T-helper 1 cell treated with Interleukin-12 subunit alpha and Interleukin-12 subunit beta and Interleukin-4 antibody, amounts not matched to agents 30 μg/mL and 1 μg/mL, for 36 hours (primary cell): ENCODE measurements around the gene LENG9.
"Not testable (repeated sequence)": the region's sequence is repeated elsewhere in the genome, so short reads cannot be mapped to it uniquely, and the experiment has no call there.

Experiments used
- H3K27ac Mint-ChIP-seq: one replicate; pipeline ENCODE4 v1.8.0; 2021; ENCODE audit warnings: mild to moderate bottlenecking, mixed read lengths
- H3K27me3 Mint-ChIP-seq: one replicate; pipeline ENCODE4 v1.8.0; 2021; ENCODE audit warnings: low read depth, mixed read lengths
- H3K36me3 Mint-ChIP-seq: one replicate; pipeline ENCODE4 v1.8.0; 2021; ENCODE audit warnings: low read depth, mixed read lengths
- H3K4me1 Mint-ChIP-seq: one replicate; pipeline ENCODE4 v1.8.0; 2021; ENCODE audit warnings: low read depth, mixed read lengths
- H3K4me3 Mint-ChIP-seq: one replicate; pipeline ENCODE4 v1.8.0; 2021; ENCODE audit warnings: mild to moderate bottlenecking, moderate library complexity, mixed read lengths
- H3K9me3 Mint-ChIP-seq: one replicate; pipeline ENCODE4 v1.8.0; 2021; ENCODE audit warnings: mixed read lengths

The LENG9 gene

DNA sequence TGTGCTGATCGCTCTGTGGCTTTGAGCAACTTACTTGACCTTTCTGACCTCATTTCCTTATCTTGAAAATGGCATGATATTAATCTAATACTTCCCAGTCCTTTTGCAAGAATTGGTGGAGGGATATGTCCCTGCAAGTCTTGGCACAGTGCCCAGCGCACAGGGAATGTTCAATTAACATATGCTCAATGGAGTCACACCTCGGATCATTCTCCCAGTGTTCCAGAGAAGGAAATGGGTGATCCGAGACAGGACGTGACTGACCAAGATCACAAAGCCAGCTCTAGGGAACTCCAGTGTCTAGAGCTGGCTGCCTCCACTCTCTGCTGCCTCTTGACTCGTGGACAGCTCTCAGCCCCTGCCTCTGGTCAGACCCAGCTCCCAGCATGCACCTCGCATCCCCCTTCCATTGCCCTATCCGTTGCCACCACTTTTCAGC lies 5.9 kb upstream of the LENG9 start:
- Mint-ChIP-seq H3K4me1 (peaks cover 8% of the 10 kb centered on the region), H3K4me3 (no peak overlapping the region), H3K27me3 (peaks cover 55% of the 10 kb centered on the region), H3K36me3 (no peaks in the 10 kb centered on the region), H3K9me3 (no peaks in the 10 kb centered on the region), H3K27ac (no peak overlapping the region)

DNA sequence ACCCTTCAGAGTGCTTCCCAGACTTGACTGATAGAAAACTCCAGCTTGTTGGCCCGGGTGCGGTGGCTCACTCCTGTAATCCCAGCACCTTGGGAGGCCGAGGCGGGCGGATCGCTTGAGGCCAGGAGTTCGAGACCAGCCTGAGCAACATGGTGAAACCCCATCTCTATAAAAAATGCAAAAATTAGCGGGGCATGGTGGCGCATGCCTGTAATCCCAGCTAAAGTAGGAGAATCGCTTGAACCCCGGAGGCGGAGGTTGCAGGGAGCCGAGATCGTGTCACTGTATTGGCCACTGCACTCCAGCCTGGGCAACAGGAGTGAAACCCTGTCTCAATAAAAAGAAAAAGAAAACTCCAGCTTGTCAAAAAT lies 2.5 kb upstream of the LENG9 start:
- peaks cover 40% of the 10 kb centered on the region for H3K27me3 Mint-ChIP-seq
- H3K9me3 Mint-ChIP-seq, H3K27ac Mint-ChIP-seq, H3K36me3 Mint-ChIP-seq: not testable (repeated sequence)
- peaks cover 18% of the 10 kb centered on the region for H3K4me1 Mint-ChIP-seq
- peak overlapping the region; percentile 42 for H3K4me3 Mint-ChIP-seq

DNA sequence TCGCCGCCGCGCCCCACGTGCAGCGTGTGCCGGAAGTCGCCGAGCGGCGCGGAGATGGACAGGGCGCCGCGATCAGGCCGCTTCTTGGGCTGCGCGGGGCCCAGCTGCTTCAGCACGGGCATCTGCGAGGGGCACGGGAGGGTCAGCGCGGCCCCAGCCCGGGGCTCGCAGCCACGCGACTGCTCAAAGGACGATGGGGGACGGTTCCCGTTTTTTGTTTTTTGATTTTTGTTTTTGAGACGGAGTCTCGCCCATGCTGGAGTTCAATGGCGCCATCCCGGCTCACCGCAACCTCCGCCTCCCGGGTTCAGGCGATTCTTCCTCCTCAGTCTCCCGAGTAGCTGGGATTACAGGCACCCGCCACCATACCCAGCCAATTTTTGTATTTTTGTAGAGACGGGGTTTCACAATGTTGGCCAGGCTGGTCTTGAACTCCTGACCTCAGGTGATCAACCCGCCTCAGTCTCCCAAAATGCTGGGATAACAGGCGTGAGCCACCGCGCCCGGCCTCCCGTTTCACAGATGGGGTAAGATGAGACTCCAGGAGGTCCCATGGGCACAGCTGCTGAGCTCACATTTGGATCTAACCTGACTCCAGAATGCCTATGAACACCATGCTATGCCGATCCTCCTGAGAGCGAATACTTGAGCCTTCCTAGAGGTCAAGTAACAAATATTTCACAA lies 2.0 kb upstream of the LENG9 start:
- H3K27ac Mint-ChIP-seq = no peak overlapping the region
- H3K36me3 Mint-ChIP-seq = peaks cover 4% of the 10 kb centered on the region
- H3K4me1 Mint-ChIP-seq = peaks cover 17% of the 10 kb centered on the region
- no peaks in the 10 kb centered on the region for H3K9me3 Mint-ChIP-seq
- H3K27me3 Mint-ChIP-seq = peaks cover 34% of the 10 kb centered on the region
- H3K4me3 Mint-ChIP-seq = peak overlapping the region; percentile 42

DNA sequence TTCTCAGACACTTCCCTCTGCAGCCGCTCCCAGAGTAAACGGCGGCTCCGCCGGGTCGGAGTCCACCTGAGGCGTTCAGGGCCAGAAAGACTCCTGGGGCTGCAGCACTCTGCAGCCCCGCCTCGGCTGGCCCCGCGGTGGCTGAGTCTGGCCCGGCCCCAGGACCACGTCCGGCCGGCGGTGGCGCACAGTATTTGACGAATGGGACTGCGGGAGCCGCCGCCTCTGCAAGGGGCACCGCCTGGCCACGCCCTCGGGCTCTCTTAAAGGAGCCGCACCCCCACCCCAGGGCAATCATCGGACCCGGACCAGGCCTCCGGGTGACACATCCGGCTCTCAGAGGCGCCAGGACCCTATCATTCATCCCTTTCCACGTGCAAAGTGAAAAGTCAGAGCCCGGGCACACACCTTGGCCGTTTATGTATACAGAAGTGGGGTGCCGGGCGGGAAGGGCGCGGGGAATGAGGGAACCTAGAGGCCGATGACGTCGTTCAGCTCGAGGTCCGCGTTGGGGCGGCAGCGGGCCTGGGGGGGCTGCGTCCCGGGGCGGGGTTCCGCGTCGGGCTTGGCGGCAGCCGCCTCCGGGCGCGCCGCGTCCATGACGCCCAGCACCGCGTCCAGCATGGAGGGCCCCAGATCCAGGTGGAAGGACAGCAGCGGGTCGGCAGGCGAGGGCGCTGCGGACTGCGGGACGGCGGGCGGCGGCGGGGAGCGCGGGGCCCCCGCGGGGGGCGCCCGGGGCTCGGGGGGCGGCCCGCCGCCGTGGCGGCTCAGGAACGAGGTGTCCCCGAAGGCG lies 1.2 kb upstream of the LENG9 start:
- Mint-ChIP-seq H3K27ac (peak overlapping the region; percentile 92), H3K27me3 (peaks cover 27% of the 10 kb centered on the region), H3K36me3 (peaks cover 5% of the 10 kb centered on the region), H3K4me3 (peak overlapping the region; percentile 85), H3K4me1 (peaks cover 16% of the 10 kb centered on the region), H3K9me3 (no peaks in the 10 kb centered on the region)

DNA sequence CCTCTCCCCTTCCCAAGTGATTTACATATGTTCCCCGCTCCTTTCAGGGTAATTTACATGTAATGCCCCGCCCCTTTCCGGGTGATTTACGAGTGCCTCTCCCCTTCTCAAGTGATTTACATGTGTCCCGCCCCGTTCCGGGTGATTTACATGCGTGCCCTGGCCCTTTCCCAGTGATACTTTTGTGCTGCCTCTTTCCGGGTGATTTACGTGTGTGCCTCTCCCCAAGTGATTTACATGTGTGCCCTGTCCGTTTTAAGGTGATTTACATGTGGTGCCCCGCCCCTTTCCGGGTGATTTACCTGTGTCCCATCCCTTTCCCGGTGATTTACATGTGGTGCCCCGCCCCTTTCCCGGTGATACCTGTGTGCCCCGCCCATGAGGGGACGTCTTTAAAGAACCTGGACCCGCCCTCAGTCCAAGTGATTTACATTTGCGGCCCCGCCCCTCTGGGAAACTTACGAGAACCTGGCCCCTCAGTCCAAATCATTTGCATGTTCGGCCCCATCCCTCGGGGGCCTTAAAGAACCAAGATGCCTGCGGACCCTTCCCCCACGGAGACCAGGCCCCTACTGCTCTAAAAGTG lies 559 bp upstream of the LENG9 start:
- Mint-ChIP-seq H3K4me1 (peaks cover 19% of the 10 kb centered on the region), H3K27me3 (peaks cover 20% of the 10 kb centered on the region)

DNA sequence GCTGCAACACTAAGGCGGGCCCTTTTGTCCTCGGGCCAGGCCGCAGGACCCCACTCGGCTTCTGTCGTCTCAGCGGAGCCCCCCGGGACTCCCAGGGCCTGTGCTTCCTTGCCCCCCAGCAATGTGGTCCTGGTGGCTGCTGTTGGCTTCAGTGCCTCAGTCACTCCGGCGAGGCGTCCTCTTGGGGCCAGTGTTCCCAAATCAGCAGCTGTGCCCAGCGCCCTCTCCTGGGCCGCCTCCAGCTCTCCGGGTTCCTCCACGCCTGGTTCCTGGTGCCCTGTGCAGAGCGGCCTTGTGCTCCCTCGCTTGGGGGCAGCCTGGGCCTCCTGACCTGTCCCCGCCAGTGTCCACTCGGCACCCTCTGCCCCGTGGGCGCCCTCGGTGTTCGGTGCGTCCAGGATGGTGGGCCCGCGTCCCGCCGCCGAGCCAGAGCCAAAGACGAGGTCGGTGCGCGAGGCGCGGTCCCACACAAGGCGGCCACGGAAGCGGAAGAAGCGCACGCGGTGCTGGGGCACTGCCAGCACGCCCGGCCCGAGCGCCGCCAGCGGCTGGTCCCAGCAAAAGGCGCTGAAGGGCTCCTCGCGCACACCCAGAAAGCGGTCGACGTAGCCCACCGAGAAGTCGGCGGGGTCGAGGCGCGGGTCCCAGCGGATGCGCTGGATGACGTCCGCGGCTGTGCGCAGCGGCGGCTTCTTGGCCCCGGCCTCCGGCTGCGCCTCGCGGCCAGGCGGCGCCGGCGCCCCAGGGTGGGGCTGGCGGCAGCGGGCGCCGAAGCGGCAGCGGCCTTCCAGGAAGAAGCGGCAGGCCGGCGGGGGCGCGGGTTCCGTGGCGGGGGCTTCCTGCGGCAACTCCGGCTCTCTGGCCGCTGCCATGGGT lies 685 bp downstream of the LENG9 start:
- peaks cover 8% of the 10 kb centered on the region for H3K27me3 Mint-ChIP-seq
- no peaks in the 10 kb centered on the region for H3K9me3 Mint-ChIP-seq
- peak overlapping the region; percentile 92 for H3K27ac Mint-ChIP-seq
- peaks cover 22% of the 10 kb centered on the region for H3K36me3 Mint-ChIP-seq
- peak overlapping the region; percentile 58 for H3K4me3 Mint-ChIP-seq
- peaks cover 24% of the 10 kb centered on the region for H3K4me1 Mint-ChIP-seq

More for the DNA sequence above, 559 bp upstream of the LENG9 start:
- Mint-ChIP-seq H3K36me3 (peaks cover 10% of the 10 kb centered on the region), H3K4me3 (peak overlapping the region; percentile 85), H3K27ac (peak overlapping the region; percentile 92), H3K9me3 (no peaks in the 10 kb centered on the region)

DNA sequence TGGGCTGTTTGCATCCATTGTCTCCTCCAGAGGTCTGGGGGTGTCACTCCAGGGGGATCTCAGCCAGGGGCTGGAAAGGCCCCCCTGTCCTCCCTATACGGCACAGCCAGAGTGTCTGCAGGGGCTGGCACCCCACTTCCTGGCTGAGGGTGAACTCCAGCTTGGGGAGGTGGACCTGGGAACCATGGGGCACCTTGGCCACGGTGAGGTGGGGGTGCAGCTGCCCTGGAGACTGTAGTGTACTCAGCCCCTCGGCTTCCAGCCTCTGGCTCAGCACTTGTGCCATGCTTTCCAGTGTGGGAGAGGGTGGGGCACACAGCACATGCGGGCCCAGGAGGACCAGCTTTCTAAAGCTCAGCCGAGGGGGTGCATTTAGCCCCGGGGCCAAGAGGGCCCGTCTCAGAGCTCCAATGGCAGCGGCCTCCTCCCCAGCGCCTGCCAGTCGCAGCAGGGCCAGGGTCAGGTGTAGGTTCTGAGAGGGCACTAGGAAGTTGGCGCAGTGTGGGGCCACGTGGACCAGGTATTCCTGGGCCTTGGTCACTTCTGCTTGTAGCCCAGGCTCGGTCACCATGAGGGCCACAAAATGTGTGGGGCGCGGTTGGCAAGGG lies 1.4 kb downstream of the LENG9 start:
- Mint-ChIP-seq H3K27me3 (peaks cover 8% of the 10 kb centered on the region), H3K27ac (peak overlapping the region; percentile 52), H3K36me3 (peaks cover 22% of the 10 kb centered on the region), H3K4me1 (peaks cover 24% of the 10 kb centered on the region), H3K9me3 (no peaks in the 10 kb centered on the region), H3K4me3 (peak overlapping the region; percentile 58)

DNA sequence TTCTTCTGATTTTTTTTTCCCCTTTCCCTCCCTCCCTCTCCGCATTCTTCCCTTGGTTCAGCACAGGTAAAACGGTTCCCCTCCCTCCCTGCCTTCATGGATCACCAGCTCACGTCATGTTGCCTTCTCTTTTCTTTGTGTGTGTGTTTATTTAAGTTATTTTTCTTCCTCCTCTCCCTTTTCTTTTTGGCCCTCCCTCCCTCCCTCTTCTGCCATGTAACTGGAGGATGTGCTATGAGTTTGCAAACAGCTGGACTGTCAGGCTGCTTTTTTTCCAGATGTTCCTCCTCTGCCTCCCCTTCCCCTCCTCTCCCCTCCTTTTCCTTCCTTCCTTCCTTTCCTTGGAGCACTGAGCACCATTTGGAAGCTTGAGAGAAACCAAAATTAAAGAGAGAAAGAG lies 2.0 kb downstream of the LENG9 start:
- Mint-ChIP-seq H3K4me1 (peaks cover 24% of the 10 kb centered on the region), H3K36me3 (peaks cover 22% of the 10 kb centered on the region)

DNA sequence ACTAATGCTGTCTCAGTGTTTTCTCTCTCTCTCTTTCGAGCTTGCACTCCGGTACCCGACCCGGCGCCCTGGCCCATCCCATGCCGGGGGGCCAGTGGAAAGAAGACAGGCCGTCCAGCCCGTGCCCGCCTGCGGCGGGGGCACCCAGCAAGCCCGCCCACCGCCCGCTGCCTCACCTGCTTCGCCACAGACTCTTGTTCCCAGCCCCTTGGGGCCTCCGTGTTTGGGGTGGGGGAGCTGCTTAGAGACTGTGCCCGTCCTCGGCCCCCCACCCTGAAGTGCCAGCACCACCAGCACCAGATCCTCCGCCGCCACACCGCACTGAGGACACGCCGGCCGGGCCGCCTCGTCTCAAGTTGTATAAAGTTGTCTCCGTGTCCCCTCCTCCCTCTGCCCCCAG lies 2.4 kb downstream of the LENG9 start:
- Mint-ChIP-seq H3K9me3 (no peaks in the 10 kb centered on the region), H3K27me3 (peaks cover 4% of the 10 kb centered on the region), H3K36me3 (peaks cover 23% of the 10 kb centered on the region), H3K27ac (no peak overlapping the region), H3K4me3 (peak overlapping the region; percentile 7), H3K4me1 (peaks cover 24% of the 10 kb centered on the region)

More for the DNA sequence above, 2.0 kb downstream of the LENG9 start:
- Mint-ChIP-seq H3K4me3 (peak overlapping the region; percentile 7), H3K9me3 (no peaks in the 10 kb centered on the region), H3K27ac (peak overlapping the region; percentile 49), H3K27me3 (peaks cover 7% of the 10 kb centered on the region)

DNA sequence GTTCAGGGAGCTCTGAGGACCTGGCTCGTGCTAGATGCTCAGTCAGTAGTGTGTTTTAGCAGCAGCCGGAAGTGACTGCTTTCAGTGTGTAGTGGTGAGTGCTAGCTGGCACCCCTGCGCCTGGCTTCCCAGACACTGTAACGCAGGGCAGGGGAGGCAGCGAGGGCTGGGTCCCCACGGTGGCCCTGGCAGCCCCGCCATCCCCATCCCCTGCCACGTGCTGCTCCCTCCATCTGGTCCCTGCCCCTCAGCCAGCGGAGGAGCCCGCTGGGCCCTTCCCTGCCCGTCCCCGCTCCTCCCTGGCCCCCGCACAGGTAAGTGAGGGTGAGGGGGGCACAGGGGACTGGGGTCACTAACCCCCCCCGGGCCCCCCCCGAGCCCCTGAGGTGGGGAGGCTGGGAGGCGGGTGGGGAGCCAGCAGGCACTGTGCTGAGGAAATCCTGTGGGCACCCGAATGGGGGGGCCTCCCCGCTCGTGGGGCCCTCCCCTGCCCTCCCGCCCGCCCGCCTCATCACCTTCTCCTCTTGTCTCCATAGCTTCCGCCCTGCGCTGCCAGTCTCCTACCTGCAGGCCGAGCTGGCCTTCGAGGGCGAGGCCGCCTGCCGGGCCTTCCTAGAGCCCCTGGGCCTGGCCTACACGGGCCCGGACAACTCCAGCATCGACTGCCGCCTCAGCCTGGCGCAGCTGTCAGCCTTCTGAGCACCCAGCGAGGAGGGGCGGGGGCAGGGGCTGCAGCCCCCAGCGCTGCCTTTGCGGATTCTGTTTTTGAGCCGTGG lies 3.2 kb downstream of the LENG9 start:
- Mint-ChIP-seq H3K9me3 (no peaks in the 10 kb centered on the region), H3K4me3 (no peak overlapping the region), H3K4me1 (peaks cover 24% of the 10 kb centered on the region), H3K27me3 (no peaks in the 10 kb centered on the region), H3K27ac (no peak overlapping the region), H3K36me3 (peaks cover 26% of the 10 kb centered on the region)

DNA sequence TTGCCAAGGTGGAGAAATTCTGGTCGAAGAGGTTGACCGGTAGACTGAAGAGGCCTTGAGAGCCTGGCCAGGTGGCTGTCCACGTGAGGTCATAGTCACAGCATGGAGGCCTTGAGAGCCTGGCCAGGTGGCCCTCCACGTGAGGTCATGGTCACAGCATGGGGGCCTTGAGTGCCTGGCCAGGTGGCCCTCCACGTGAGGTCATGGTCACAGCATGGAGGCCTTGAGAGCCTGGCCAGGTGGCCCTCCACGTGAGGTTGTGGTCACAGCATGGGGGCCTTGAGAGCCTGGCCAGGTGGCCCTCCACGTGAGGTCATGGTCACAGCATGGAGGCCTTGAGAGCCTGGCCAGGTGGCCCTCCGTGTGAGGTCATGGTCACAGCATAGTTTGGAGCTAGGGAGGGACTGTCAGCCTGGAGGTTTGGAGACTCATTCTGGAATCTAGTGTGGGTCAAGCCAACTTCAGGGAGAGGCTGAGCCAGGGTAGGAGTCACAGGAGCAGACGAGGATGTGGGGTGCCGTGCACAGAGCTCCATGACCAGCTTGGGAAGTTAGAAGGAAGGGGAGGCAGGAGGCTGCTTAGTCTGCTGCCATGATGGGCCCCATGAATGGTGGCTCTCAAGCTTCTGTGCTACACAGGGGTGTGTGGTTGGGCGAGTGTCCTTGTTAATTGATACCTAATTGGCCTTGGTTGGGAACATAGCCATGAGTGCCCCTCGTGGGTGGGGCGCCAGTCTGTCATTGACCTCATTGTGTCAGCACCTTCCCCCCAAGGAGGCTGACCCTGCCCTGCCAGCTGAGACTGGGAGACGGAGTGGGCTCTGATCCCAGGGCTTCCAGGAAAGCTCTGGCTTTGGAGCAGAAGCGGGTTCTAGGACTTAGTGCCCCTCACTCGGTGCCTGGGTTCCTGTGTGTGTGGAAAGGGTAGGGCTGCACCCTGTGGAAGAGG lies 4.0 kb downstream of the LENG9 start:
- Mint-ChIP-seq H3K36me3 (peaks cover 34% of the 10 kb centered on the region), H3K4me1 (peaks cover 23% of the 10 kb centered on the region), H3K27me3 (no peaks in the 10 kb centered on the region), H3K9me3 (no peaks in the 10 kb centered on the region), H3K4me3 (peak overlapping the region; percentile 23), H3K27ac (no peak overlapping the region)

DNA sequence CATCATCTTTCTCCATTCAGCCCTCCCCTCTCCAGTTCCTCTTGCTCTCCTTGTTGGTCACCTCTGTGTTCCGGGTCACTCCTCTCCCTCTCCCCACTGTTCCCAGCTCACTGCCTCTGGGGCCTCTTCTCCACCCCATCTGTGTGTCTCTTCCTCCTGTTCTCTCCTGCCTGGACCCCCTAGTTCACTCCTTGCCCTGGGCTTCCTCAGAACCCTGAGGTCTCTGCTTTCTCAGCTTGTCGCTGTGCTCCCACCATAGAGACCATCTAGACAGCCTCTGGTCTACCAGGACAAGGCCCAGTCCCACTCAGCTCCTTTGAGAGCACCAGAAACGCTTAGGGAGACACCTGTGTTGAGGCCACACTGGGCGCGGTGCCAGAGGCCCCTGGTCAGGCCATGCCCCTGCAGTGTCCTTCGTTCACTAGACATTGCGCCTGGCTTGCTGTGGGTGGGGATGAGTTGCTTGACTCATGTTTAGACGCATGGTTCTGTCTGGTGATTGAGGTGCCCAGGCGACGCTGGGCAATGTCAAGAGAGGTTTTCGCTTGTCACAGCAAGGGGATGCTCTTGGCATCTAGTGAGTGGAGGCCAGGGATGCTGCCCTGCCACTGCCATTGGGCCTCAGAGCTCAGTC lies 4.8 kb downstream of the LENG9 start:
- peaks cover 39% of the 10 kb centered on the region for H3K36me3 Mint-ChIP-seq
- H3K4me1 Mint-ChIP-seq = peaks cover 18% of the 10 kb centered on the region
- H3K9me3 Mint-ChIP-seq = no peaks in the 10 kb centered on the region
- H3K4me3 Mint-ChIP-seq = no peak overlapping the region
- H3K27me3 Mint-ChIP-seq = no peaks in the 10 kb centered on the region
- no peak overlapping the region for H3K27ac Mint-ChIP-seq
